NCI-H1694 treated with DMSO at 0.1 percent for 48 hours (cell line): ENCODE data around the gene COL23A1.
"Not testable (repeated sequence)": the region's sequence is repeated elsewhere in the genome, so short reads cannot be mapped to it uniquely, and the experiment has no call there.

Source experiments
- DNase-seq: peaks from one replicate; lab custom pipeline; 2025; lab: John Stamatoyannopoulos, UW

The COL23A1 gene

DNA sequence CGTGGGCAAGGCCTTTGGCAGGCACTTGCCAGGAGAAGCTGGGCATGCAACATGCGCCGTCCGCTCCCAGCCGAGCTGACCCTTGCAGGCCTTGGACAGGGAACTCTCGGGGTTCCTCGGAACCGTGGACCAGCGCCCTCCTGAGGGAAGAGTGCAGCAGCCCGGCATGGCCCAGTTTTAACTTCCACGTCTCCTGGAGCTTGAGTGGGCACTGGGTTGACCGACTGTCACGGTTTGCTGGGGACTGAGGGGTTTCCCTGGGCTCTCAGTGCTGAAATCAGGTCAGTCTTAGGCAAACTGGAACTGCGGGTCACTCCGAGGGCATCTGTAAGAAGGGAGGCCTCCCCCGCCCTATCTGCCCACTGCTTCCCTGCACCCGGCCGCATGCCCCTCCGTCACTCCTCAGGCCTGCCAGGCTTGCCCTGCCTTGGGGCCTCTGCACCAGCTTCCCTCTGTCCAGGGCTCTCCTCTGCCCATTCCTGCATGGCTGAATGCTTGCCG is 270.6 kb downstream of the COL23A1 start:
- DNase-seq = no peak

DNA sequence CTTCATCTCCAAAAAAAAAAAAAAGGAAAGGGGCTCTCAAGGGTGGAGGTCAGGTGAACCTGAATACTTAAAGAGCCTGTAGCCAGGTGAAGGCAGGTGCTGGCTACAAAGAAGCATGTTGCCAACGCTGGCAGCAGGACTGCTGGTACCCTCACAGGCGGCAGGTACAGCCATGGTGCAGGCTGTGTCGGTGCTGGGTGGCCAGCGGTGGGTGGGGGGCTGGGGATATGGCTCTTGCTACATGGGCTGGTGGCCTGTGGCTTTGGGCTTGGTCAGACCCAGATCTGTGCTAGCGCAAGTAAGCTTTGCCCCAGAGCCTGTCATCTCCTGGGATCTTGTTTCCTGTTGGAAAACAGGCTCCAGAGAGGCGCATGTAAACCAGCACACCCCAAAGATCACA is 271.3 kb downstream of the COL23A1 start:
- DNase-seq = no peak

DNA sequence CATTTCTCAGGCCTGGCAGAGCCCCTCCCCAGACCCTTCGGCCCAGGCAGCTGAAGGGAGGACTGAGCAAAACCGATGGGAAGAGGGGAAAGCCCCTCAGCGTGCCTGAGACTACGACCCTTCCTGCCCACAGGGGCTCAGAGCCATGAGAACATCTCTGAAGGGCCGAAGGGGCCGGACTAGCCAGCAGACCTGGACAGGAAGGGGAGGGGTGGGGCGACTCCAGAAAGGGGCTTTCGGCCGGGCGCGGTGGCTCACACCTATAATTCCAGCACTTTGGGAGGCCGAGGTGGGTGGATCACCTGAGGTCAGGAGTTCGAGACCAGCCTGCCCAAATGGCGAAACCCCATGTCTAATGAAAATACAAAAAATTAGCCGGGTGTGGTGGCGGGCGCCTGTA is 271.8 kb downstream of the COL23A1 start:
- no peak for DNase-seq

DNA sequence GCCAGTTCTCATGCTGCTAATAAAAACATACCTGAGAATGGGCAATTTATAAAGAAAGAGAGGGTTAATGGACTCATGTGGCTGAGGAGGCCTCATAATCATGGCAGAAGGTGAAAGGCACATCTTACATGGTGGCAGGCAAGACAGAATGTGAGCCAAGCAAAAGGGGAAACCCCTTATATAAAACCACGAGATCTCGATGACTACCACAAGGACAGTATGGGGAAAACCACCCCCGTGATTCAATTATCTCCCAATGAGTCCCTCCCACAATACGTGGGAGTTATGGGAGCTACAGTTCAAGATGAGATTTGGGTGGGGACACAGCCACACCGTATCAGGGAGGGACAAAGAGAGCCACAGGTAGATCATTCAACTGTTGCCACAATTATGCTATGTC is 272.5 kb downstream of the COL23A1 start:
- not testable (repeated sequence) for DNase-seq

DNA sequence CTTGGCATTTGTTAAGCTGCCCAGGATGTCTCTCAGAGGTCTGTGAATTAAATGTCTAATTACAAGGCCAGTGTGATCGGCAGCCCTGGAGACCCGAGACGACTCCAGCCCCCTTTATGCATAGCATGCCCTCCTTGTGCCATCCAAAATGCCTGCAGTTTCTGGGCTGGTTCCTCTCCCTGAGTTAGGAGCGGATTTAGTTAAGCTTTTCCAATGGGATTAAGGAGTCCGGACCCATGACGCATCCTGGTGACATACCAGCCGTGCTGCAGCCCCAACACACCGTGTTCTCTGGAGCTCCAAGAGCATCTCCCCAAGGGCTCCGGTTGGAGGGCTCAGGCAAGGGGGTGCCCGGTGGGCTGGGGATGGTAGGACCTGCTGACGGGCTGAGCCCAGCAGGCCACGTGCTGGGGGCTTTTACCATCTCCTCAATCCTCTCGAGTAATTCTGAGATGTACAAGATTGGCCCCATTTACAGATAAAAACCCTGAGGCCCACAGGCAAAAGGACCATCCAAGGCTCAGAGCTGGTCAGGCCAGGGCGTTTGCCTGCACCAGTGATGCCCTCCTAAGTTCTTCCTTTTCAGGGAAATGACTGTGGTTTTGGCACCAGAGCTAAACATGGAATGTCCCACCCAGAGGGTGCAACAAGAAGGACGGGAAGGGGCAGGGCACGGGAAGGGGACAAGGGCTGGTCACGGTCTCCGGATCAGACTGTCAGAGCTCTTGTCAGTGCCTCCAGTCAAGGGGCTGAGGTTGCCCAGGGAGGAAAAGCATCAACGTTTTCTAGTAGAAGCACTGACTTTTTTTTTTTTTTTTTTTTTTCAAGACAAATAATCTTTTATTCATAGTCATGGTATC is 275.0 kb downstream of the COL23A1 start:
- no peak for DNase-seq

DNA sequence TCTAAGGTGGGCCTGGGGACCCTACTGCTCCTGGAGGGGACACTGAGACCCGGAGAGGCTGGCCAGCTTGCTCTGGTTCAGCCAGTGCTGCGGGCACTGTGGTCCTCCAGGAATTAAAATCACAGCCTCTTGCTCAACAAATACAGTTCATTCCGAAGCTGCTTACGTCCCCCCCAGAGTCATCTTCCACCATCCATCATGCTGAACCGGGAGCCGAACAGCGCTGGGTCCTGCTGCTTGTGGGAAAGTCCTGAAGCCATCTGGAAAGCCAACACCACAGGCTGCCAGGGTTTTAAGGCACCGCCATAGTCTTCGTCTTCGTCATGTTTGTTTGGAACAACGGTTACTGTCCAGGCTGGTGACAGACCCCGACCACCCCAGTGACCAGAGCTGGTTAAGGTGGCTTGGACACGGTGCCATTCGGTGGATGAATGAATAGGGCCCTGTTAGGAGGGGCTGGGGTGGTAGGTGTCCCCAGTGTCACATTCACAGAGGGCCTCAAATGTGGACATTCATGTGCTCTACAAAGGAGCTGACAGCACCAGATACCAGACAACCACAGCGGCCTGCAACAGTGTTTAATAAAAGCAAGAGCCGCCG is 276.0 kb downstream of the COL23A1 start:
- no peak for DNase-seq

DNA sequence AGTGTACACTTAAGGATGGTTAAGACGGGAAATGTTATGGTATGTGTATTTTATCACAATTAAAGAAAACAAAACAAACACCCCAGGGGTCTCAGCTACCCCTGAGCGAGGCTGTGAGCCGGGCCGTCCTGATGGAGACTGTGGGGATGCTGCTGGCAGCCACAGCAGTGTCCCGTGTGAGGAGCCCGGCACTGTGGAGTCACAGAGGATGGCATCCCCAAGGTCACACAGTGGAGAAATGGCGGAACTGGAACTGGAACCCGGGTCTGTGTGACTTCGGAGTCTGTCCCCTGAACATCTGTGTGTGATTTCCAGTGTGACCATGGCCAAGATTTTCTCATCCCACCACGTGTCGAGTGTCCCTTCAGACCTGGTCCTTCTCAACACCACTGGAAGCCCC is 276.9 kb downstream of the COL23A1 start:
- DNase-seq = no peak

DNA sequence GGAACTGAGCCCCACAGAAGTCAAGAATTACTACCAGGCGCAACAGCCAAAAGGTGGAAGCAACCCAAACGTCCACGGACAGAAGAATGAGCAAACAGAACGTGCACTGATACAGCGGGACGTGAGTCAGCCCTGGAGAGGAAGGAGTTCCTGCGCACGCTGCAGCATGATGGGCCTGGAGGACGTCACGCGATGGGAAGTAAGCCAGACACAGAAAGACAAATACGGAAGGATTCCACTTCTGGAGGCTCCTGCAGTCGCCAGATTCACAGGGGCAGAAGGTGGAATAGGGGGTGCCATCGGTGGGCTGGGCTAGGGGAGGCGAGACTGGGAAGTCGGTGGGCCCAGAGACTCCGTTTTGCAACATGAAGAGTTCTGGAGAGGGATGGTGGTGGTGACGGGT is 277.3 kb downstream of the COL23A1 start:
- DNase-seq = no peak

DNA sequence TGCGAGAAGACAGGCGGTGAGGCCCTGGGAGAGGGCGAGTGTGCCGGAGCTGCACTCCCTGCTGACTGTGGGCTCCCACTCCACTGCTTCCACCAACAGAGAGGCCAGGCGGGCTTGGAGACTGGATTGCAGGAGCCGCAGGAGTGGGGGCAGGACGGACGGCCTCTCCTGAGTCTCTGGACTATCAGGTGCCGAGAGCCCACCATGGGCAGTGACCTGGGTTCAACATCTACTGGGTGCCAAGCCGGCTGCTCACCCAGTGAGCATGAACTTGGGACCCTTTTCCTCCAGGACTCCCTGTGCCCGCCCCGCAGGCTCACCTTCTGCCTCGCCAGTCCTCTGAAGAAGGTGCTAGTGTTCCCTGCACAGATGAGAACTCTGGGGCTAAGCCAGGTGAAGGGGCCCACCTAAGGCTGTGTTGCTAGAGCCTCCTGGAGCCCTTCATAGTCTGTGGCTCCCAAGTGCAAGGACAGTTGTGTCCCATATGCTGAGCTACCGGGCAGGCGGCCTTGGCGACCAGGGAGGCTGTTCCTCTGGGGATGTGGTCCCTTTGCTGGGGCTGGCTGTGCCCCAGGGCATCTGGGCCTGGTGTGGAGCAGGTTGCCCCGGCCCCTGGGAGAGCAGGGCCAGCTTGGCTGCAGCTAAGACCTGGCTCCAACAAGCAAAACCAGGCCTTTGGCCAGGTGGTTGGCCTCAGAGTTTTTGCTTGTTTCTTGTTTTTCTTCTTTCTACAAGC is 279.9 kb downstream of the COL23A1 start:
- no peak for DNase-seq

DNA sequence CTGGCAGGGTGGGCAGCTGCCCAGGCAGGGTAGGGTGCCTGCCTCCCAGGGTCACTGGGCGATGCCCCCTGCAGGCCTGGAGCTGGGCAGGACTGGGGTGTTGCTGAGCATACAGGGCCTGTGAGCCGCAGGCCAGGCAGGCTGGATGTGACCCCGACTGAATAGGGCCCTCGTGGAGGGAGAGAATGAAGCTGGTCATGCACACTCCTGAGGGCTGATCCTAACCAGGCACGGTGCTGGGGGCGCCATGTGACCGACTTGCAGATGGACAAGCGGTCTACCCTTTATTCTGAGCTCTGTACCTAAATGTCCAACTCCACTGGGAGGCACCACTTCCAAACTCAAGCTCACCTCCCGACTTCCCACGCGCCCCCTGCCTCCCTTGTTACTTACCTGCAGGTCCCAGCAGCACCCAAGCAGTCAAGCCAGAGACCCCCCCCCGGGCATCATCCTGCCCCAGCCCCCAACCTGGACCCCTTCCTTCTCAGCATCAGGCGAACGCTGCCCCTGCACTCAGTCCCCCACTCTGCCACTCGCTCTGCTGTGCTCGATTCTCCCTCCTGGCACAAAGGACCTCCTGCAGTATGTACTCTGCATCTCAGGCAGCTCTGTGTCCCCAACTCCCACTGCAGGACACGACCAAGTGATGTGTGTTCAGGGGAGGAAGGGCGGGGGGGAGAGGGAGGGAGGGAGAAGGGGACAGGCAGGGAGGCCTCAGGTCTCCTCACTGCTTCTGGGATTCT is 280.8 kb downstream of the COL23A1 start:
- DNase-seq = no peak

DNA sequence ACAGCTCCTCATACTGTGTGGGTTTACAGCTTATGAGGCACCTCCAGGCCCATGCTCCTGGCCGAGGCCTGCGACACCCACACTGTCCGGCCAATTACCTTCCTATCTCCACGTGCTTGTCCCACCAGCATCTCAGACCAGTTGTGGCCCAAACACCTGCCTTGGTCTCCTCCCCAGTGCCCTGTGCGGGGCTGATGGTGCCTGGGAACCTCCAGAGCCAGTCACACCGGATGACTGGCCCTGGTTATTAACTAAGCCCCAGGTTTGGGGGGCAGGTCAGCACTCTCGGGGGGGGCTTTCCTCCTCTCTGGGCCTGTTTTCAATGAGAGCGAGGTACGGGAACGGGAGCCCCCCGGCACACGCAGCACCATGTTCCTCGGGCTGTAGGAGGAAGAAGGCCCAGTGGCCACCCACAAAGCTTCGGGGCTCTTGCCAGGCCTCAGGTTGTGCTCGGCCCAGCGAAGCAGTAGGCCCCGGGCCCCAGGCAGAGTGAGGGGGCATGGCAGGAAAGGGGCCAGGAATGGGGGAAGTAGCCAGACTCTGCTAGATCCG is 281.6 kb downstream of the COL23A1 start:
- no peak for DNase-seq

DNA sequence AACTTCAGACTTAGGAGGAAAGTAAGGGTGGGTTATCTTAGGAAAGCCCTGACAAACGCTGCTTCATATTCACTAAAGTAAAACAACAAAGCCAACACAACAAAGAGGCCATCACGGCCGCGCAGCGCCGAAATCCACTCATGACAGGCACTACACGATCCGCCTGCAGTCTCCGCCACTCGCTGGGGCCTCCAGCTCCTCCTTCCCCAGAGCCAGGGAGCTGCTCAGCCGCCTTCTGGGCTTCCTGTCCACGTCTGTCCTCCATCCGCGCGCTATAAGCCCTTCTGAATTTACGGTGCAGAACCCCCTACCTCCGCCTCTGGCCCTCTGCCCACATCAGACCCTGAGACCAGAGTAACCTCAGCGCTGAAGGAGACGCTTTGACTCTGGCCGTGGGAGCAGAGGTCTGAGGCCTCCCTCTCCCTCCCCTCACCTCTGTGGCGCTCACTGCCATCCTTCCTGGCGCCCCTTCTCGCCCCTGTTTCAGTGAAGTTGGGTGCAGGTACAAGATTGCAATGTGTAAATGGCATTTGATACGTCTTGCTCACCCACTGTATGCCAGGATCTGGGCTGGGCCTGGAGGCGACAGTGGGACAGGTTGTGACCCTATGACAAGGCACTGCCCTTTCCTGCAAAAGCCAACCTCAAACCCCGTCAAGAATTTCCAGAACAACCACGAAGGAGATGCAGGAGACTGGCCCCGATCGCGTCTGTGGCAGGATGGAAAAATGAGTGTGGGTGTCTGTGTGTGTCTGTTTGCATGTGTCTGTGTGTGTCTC is 282.7 kb downstream of the COL23A1 start:
- no peak for DNase-seq

DNA sequence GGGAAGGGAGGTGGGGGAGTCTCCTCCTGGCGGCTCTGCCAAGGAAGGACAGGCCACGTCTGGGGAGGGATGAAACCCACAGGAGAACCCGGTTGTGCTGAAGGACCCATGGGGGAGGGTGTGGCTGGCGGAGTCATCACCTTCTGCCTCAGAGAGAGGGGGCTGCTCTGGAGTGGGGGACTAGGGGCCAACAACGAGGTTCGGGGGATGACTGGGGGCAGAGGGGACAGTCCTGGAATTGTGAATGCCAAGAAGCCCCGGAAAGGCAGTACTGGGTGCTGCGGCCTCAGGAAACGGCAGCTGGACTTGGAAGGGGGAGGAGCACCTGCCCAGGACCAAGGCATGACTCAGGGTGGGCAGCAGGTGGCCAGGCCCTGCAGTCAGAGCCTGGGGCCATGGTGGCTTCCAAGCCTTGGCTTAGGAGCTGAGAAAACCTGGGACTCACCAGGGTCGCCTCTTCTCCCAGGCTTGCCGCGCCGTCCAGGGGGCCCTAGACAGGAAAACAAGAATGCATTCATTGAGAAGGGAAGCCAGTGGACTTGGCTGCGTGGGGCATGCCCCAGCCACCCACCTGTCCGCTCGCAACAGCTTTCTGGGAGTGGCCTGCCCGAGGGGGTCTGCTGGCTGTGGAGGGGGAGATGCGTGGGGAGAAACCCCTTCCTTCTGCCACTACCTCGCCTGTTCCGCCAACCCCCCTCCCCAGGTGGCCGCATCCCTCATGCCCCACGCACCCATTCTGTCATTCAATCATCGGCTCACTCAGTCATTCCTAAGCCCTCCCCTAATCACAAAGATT is 283.6 kb downstream of the COL23A1 start:
- no peak for DNase-seq

DNA sequence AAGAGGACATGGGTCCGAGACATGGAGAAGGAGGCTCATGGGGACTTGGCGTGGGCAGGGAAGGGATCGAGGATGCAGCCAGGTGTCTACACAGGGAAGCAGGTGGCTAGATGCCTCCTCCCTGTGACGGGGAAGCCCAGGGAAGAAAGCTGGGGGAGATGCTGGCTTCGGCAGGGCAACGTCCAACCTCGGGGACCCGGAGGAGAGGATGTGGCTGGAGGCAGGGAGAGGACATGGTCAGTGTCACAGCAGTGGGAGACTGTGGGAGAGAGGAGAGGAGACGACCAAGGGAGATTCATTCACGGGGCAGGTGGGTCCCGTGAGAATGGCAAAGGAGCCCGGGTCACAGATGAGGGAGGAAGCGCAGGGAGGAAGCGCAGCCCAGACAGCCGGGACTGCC is 284.4 kb downstream of the COL23A1 start:
- DNase-seq = no peak

DNA sequence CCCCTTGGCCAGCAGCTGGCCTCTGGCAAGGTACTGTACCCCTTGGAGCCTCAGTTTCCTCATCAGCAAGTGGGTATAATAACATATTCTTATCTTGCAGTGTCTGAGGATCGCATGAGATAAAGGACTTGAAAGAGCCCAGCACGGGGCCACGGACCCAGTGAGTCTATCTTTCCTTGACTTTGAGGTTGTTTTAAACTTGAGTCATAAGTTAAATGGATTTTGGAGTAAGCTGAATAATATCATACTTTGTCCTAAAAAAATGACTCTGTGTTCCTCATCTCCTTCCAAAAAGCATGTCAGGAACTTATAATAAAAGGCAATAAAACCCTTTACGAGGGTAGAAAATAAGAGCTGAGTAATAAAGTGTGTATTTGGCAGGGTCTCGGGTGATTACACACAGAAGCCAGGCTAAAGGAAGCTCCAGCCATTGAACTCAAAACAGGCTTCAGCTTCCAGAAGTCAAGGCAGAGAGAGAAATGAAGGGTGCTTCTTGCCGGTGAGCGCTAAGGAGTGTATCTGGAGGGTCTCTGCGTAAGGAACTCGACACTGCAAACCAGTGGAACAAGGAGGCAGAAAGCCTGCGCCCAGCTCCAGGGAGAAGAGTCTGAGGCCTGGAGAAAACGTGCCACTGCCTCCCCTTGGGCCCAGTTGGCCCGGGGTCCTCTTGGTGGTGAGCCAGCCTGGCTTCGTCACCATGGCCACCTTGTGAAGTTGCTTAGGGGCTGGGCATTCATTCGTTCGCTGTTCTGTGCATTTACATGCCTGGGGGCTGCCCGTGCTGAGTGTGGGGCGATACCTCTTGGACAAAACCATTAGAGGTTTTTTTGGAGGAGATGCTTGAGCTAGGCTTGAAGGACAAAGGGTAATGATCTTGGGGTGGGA is 285.2 kb downstream of the COL23A1 start:
- no peak for DNase-seq

DNA sequence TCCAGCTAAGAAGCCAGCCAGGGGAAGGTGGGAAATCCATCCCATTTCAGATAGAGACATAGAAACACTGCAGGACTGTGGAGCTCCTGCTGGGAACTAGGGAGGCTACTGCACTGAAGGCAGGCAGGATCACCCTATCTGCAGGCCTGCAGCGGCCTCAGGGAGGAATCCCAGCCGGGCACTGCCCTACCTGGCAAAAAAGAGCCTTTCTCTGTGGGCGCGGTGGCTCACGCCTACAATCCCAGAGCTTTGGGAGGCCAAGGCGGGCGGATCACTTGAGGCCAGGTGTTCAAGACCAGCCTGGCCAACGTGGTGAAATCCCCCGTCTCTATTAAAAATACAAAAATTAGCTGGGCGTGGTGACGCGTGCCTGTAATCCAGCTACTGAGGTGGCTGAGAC is 286.2 kb downstream of the COL23A1 start:
- DNase-seq = no peak

DNA sequence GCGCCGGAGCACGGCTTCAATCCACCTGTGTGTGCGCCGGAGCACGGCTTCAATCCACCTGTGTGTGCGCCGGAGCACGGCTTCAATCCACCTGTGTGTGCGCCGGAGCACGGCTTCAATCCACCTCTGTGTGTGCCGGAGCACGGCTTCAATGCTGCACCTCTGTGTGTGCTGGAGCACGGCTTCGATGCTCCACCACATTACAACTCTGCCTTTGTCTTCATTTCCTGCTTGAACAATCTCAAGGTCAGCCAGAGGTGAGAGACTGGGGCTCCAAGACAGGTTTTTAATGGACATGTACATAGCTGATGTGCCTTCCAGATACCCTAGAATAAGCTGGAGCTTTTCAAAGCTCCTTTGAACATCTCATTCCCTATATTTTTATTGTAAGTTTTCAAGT is 287.9 kb downstream of the COL23A1 start:
- not testable (repeated sequence) for DNase-seq

DNA sequence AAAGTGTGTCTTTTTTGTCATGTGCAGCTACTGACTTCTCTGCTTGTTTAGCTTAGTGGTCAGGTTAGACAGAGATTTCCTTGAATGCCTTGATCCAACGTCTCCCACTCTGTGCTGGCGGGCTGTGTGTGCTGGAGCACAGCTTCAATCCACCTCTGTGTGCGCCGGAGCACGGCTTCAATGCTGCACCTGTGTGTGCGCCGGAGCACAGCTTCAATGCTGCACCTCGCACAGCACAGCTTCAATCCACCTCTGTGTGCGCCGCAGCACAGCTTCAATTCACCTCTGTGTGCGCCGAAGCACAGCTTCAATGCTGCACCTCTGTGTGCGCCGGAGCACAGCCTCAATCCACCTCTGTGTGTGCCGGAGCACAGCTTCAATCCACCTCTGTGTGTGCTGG is 288.6 kb downstream of the COL23A1 start:
- DNase-seq = no peak

DNA sequence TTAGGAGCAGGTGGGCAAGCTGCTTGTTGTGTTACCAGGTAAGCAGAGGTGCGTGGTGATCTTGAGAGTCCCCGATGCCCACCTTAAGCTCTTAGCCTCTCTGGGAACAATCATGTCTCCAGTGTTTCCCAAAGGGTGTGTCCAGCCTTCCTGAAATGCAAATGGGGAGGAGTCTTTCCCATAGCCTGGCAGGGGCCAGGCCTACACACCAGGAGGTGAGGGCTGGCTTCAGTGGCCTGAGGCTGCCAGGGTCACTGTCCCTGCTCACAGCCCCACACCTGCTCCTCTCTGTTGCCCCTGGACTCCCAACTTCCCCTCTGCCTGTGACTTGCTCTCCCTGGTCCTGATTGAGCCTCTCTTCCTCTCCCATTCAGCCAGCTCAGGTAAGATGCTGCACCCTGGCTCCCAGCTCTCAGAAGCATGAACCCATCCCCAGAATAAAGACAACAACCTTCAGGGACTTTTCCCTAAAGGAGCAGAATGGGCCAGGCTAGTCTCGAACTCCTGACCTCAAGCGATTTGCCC is 291.8 kb downstream of the COL23A1 start:
- no peak for DNase-seq
